Fibroblast of the aortic adventitia (primary cell): ENCODE results near the gene ROBO2. TPM values are rescaled to one million over a fixed set of nuclear protein-coding genes. Genes with fewer than 3 reads are reported as not detected.

Experiments used
- DNase-seq: peaks from one replicate; pipeline ENCODE4 v3.0.0-alpha.2; 2010; ENCODE audit warnings: low read depth
- H3K4me3 ChIP-seq: 2 replicates; pipeline ENCODE4 v1.5.1; 2011; ENCODE audit warnings: low read depth, mild to moderate bottlenecking, control low read depth, low read length, moderate library complexity
- total RNA-seq: library from RNA; depleted of rRNA; stranded (reverse); fragments of >200 nt; gene quantifications from 2 replicates; pipeline ENCODE4 v1.2.3, GENCODE V29; 2012; ENCODE audit warnings: low replicate concordance
- TF ChIP-seq, protein P1 (sequence below): IDR thresholded peaks from 2 replicates; pipeline ENCODE4 v1.5.1; 2011; ENCODE audit warnings: mild to moderate bottlenecking, low read length, control low read depth, inconsistent platforms; ENCODE audit not compliant: insufficient read depth

Gene ROBO2
- total RNA-seq, 1 donor = 1.2 TPM

DNA sequence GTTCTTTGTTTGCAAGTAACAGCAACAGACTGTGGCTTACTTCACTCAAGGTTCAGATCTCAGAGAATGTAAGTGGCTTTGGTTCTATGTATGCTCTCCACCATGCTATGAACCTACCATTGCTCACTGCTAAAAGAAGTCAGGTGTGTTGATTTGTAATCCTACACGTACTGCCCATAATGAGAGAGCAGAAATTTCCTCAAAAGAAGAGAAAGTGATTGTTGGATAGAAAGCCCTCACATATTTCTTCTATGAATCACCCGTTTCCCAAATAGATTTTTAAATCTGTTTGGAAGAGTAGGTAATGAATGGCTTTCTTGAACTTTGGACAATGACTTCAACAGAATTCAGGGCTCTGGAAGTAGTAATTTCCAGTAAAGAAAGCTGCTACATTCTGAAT, 565.4 kb downstream of the ROBO2 start:
- no peak for DNase-seq
- H3K4me3 ChIP-seq = no peak overlapping the region
- TF ChIP-seq, protein P1, sequence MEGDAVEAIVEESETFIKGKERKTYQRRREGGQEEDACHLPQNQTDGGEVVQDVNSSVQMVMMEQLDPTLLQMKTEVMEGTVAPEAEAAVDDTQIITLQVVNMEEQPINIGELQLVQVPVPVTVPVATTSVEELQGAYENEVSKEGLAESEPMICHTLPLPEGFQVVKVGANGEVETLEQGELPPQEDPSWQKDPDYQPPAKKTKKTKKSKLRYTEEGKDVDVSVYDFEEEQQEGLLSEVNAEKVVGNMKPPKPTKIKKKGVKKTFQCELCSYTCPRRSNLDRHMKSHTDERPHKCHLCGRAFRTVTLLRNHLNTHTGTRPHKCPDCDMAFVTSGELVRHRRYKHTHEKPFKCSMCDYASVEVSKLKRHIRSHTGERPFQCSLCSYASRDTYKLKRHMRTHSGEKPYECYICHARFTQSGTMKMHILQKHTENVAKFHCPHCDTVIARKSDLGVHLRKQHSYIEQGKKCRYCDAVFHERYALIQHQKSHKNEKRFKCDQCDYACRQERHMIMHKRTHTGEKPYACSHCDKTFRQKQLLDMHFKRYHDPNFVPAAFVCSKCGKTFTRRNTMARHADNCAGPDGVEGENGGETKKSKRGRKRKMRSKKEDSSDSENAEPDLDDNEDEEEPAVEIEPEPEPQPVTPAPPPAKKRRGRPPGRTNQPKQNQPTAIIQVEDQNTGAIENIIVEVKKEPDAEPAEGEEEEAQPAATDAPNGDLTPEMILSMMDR = no peak

DNA sequence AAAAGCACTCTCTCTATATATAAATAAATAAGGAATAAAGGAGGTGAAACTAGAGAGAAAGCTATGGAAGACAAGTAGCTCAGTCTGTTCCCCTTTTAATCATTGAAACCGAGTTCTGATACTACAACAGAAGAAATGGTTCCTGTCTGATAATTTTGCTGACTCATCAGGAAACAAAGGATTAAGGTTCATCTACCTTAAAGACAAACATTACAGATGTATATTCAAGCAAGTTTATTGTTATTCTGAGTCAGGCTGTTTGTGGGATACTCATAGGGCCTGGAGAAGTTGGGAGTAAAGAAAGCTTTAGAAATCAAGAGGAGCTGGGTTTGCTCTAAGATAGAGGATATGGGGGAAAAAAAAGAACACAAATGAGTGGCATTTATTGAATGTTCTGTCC, 566.0 kb downstream of the ROBO2 start:
- H3K4me3 ChIP-seq = no peak overlapping the region
- DNase-seq = no peak
- TF ChIP-seq, protein P1 = no peak

DNA sequence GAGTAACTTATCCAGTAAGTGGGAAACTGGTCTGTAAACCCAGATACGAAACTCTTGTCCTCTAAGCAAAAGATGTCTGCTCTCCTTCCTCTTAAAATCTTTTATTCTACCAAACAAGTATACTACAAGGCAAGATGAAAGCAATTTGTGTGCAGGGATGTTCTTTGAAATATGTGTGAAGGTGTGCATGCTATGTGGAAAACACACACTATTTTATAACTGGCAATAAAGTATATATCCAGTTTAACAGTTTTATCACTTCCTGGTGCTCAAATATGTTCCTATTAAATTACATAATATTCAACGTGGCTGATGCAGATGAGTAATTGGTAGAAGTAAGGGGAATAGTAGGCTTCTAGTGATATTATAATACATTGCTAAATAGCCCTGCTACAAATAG, 566.5 kb downstream of the ROBO2 start:
- TF ChIP-seq, protein P1 = no peak
- DNase-seq = no peak
- no peak overlapping the region for H3K4me3 ChIP-seq

DNA sequence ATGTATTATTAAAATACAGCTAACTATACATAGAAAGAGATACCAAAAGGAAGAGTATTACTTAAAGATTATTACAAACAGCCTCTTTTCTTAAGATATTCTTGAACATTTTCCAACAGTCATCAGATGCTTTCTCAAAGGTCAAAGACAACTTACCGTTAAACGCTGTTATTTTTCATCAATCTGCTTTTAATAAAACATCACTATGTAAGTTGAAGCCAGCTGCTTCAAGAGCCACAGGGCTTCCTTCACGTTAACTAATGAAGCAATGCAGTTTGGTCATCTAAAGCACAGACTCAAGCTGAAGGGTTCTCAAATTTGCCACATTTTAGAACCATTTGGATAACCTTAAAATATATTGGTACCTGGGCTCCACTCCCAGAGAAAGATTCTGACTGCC, 578.8 kb downstream of the ROBO2 start:
- DNase-seq = no peak
- TF ChIP-seq, protein P1 = no peak
- H3K4me3 ChIP-seq = no peak overlapping the region

DNA sequence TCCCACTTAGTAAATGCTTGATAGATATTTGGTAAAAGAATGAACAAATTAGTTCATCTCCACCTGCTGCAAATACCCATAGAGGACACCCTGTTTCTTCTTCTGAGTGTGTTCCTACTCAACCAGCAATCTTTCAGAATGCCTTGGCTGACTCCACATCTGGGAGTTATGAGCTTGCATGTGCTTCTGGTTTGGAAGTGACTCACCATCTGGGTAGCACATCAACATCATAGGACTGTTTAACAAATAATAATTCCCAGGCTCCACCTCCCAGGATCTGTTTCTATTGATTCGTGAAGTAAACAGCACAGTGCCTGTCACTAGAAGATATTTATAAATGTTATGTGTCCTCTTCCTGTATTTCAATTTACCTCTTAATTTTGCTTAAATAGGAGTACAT, 580.1 kb downstream of the ROBO2 start:
- DNase-seq = no peak
- H3K4me3 ChIP-seq = no peak overlapping the region
- TF ChIP-seq, protein P1 = no peak

DNA sequence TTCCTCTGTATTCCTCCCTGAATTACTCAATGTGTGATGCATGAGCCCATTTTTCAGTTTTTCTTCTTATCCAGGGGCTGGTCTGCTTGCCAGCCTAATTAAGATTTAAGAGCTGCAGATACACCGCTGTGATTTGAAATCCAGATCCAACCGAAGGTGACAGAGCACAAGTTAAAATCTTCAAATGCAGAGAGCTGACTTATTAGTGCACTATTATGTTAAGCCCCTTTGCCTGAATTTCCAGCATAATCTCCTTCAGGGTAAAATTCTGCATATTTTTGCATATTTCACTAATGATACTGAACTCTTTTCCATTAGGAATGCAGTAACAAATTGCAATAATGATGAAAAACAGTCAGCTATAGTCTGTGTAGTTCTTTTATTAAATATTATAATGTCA, 583.6 kb downstream of the ROBO2 start:
- no peak overlapping the region for H3K4me3 ChIP-seq
- DNase-seq = no peak
- TF ChIP-seq, protein P1 = no peak

DNA sequence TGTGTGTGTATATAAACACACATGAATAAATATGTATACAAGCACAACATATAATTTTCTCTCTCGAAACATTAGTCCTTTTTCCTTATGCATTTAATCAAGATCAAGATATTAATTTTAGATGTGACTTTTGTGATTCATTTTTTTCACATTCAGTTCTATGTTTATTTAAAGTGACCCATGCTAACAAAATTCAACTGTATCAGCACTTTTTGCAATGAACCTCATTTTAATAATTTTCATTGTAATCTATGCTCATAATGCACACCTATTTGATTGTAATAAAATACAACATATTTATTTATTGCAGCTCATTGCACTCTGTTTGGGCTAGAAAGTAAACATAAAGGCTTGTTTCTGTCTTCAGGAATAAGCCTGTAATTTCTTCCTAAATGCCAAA, 586.3 kb downstream of the ROBO2 start:
- no peak overlapping the region for H3K4me3 ChIP-seq
- TF ChIP-seq, protein P1 = no peak
- DNase-seq = no peak
